H1 (cell line): ENCODE data around the gene ANKRD6. TPM values are rescaled to one million over a fixed set of nuclear protein-coding genes. Genes with fewer than 3 reads are reported as not detected.

Experiments
- CTCF ChIA-PET: fragments of 300-600 bp; sonication (Branson Sonifier 250); formaldehyde crosslinking; loops from one replicate; lab custom pipeline; 2021; ENCODE audit not compliant: partially characterized antibody; lab: Charles Lee
- POLR2A ChIA-PET: fragments of 300-600 bp; sonication (Branson Sonifier 250); formaldehyde crosslinking; loops from one replicate; lab custom pipeline; 2021; ENCODE audit warnings: inconsistent platforms; ENCODE audit not compliant: partially characterized antibody; lab: Charles Lee
- DNase-seq, 2 experiments: peaks; one replicate each; pipeline versions ENCODE4 v3.0.0 to v3.0.0-alpha.2; 2010 to 2022; ENCODE audit warnings: low spot score in 2 of 2, low read depth in 1 of 2, mixed read lengths in 1 of 2
- FAIRE-seq: peaks from 2 replicates; lab custom pipeline; 2011; peaks lifted over from hg19 to GRCh38; lab: Jason Lieb, UNC
- H2AFZ ChIP-seq: 2 replicates; pipeline ENCODE4 v1.8.1; 2012; ENCODE audit warnings: low read length, inconsistent platforms
- H2AK5ac ChIP-seq: 2 replicates; pipeline ENCODE4 v1.6.1; 2013; ENCODE audit warnings: low read depth, low read length
- H2BK120ac ChIP-seq: replicated peaks from 2 replicates; pipeline ENCODE3; 2013; ENCODE audit warnings: low read depth, low read length, inconsistent platforms
- H2BK12ac ChIP-seq: 2 replicates; pipeline ENCODE4 v1.6.1; 2013; ENCODE audit warnings: low read depth, low read length
- H2BK15ac ChIP-seq: 2 replicates; pipeline ENCODE4 v1.6.1; 2013; ENCODE audit warnings: low read length
- H2BK20ac ChIP-seq: 2 replicates; pipeline ENCODE4 v1.6.1; 2013; ENCODE audit warnings: low read length
- H2BK5ac ChIP-seq: 2 replicates; pipeline ENCODE4 v1.6.1; 2013; ENCODE audit warnings: low read depth, low read length
- H3K14ac ChIP-seq: 2 replicates; pipeline ENCODE4 v1.6.1; 2013; ENCODE audit warnings: inconsistent platforms; ENCODE audit not compliant: insufficient read length
- H3K18ac ChIP-seq: 2 replicates; pipeline ENCODE4 v1.6.1; 2013; ENCODE audit warnings: low read length; ENCODE audit errors: extremely low read depth
- H3K23ac ChIP-seq: 2 replicates; pipeline ENCODE4 v1.6.1; 2013; ENCODE audit warnings: inconsistent platforms; ENCODE audit not compliant: insufficient read length
- H3K23me2 ChIP-seq: 2 replicates; pipeline ENCODE4 v1.6.1; 2013; ENCODE audit warnings: low read depth, low read length
- H3K27ac ChIP-seq: 2 replicates; pipeline ENCODE4 v1.6.1; 2011; ENCODE audit warnings: low read depth, low read length, inconsistent platforms
- H3K27me3 ChIP-seq, 4 experiments: replicated peaks in 1 of 4; 1 replicate in 1 of 4; 2 replicates in 3 of 4; pipeline versions ENCODE4 v1.6.1 to v1.8.1; 2011 to 2013; ENCODE audit warnings: low read length in 3 of 4, mild to moderate bottlenecking in 3 of 4, inconsistent platforms in 2 of 4, mixed read lengths in 2 of 4, moderate library complexity in 1 of 4; ENCODE audit not compliant: control insufficient read depth in 3 of 4, insufficient read depth in 3 of 4; ENCODE audit errors: extremely low read depth in 1 of 4
- H3K36me3 ChIP-seq, 4 experiments: 2 replicates each; pipeline versions ENCODE4 v1.6.1 to v1.8.1; 2011 to 2013; ENCODE audit warnings: mild to moderate bottlenecking in 4 of 4, low read length in 3 of 4, moderate library complexity in 2 of 4, control low read depth in 1 of 4, inconsistent platforms in 1 of 4; ENCODE audit not compliant: insufficient read depth in 4 of 4, control insufficient read depth in 2 of 4
- H3K4ac ChIP-seq: replicated peaks from 2 replicates; pipeline ENCODE3; 2013; ENCODE audit warnings: low read length, low read depth, mixed read lengths, inconsistent platforms; ENCODE audit not compliant: insufficient read length
- H3K4me1 ChIP-seq, 4 experiments: replicated peaks in 1 of 4; 1 replicate in 1 of 4; 2 replicates in 3 of 4; pipeline versions ENCODE4 v1.6.1 to v1.8.1; 2011 to 2013; ENCODE audit warnings: low read length in 3 of 4, inconsistent platforms in 2 of 4, mixed read lengths in 1 of 4; ENCODE audit not compliant: insufficient read depth in 4 of 4, control insufficient read depth in 3 of 4
- H3K4me2 ChIP-seq, 2 experiments: 2 replicates each; pipeline versions ENCODE4 v1.6.1 to v1.8.1; 2011 to 2013; ENCODE audit warnings: low read depth in 2 of 2, low read length in 2 of 2, control low read depth in 1 of 2, inconsistent platforms in 1 of 2, mild to moderate bottlenecking in 1 of 2; ENCODE audit not compliant: insufficient read depth in 1 of 2
- H3K4me3 ChIP-seq, 4 experiments: fragments of 200-600, 300-600 bp in 1 of 4; sonication (generic), shearing (Covaris generic), sonication (Bioruptor Twin) in 1 of 4; 2 replicates each; pipeline versions ENCODE4 v1.5.1 to v1.8.1; 2011 to 2016; ENCODE audit warnings: low read length in 4 of 4, low read depth in 3 of 4, control low read depth in 2 of 4, inconsistent platforms in 2 of 4, mild to moderate bottlenecking in 2 of 4, mixed read lengths in 1 of 4, moderate library complexity in 1 of 4; ENCODE audit not compliant: insufficient read depth in 2 of 4; ENCODE audit errors: extremely low read depth in 1 of 4
- H3K56ac ChIP-seq: replicated peaks from 2 replicates; pipeline ENCODE3; 2013; ENCODE audit warnings: low read depth, mild to moderate bottlenecking, mixed read lengths, low read length, inconsistent platforms; ENCODE audit not compliant: insufficient read length
- H3K79me1 ChIP-seq: 2 replicates; pipeline ENCODE4 v1.6.1; 2013; ENCODE audit warnings: low read depth, low read length, control low read depth
- H3K79me2 ChIP-seq, 2 experiments: 2 replicates each; pipeline versions ENCODE4 v1.6.1 to v1.8.1; 2012 to 2013; ENCODE audit warnings: low read length in 2 of 2, mild to moderate bottlenecking in 2 of 2, inconsistent platforms in 1 of 2; ENCODE audit not compliant: insufficient read depth in 2 of 2, control insufficient read depth in 1 of 2
- H3K9ac ChIP-seq, 4 experiments: replicated peaks in 1 of 4; 1 replicate in 1 of 4; 2 replicates in 3 of 4; pipeline versions ENCODE4 v1.6.1 to v1.8.1; 2011 to 2013; ENCODE audit warnings: low read depth in 3 of 4, low read length in 3 of 4, control low read depth in 2 of 4, mild to moderate bottlenecking in 2 of 4, moderate library complexity in 2 of 4, inconsistent platforms in 1 of 4; ENCODE audit errors: extremely low read depth in 1 of 4
- H3K9me3 ChIP-seq, 2 experiments: 2 replicates each; pipeline versions ENCODE4 v1.6.1 to v1.8.1; 2012 to 2013; ENCODE audit warnings: mild to moderate bottlenecking in 2 of 2, moderate library complexity in 2 of 2, control low read depth in 1 of 2, inconsistent platforms in 1 of 2, low read depth in 1 of 2, low read length in 1 of 2, mixed read lengths in 1 of 2; ENCODE audit not compliant: insufficient read depth in 2 of 2
- H4K20me1 ChIP-seq, 2 experiments: replicated peaks in 1 of 2; 2 replicates each; pipeline versions ENCODE3 to v1.8.1; 2011 to 2013; ENCODE audit warnings: inconsistent platforms in 2 of 2, low read length in 2 of 2, mild to moderate bottlenecking in 1 of 2; ENCODE audit not compliant: insufficient read depth in 2 of 2, control insufficient read depth in 1 of 2
- H4K5ac ChIP-seq: 2 replicates; pipeline ENCODE4 v1.6.1; 2013; ENCODE audit warnings: low read length, low read depth, mixed read lengths, inconsistent platforms; ENCODE audit not compliant: insufficient read length
- H4K8ac ChIP-seq: 2 replicates; pipeline ENCODE4 v1.8.0; 2013; ENCODE audit warnings: mild to moderate bottlenecking, moderate library complexity, low read length, inconsistent platforms; ENCODE audit not compliant: insufficient read depth; ENCODE audit errors: extremely low read depth
- H4K91ac ChIP-seq: replicated peaks from 2 replicates; pipeline ENCODE3; 2013; ENCODE audit warnings: low read length, mixed read lengths, inconsistent platforms; ENCODE audit not compliant: insufficient read length
- ASH2L ChIP-seq: fragments of 200-600, 300-600 bp; sonication (generic); IDR thresholded peaks from one replicate; pipeline ENCODE4 v1.7.1; 2017; ENCODE audit warnings: low read length
- CBX5 ChIP-seq: fragments of 300-800, 300-1000 bp; sonication (generic); IDR thresholded peaks from 2 replicates; pipeline ENCODE4 v1.7.1; 2016; ENCODE audit warnings: antibody characterized with exemption, low read length, low read depth
- CBX8 ChIP-seq: fragments of 300-800, 300-1000 bp; sonication (generic); IDR thresholded peaks from 2 replicates; pipeline ENCODE4 v1.7.1; 2016; ENCODE audit warnings: low read depth, low read length, borderline replicate concordance
- EP300 ChIP-seq, 2 experiments: IDR thresholded peaks; 1 replicate in 1 of 2; 2 replicates in 1 of 2; pipeline ENCODE4 v1.6.1; 2011 to 2012; ENCODE audit warnings: low read depth in 2 of 2, low read length in 2 of 2, mild to moderate bottlenecking in 2 of 2, borderline replicate concordance in 1 of 2, inconsistent platforms in 1 of 2, moderate library complexity in 1 of 2
- HDAC2 ChIP-seq, 2 experiments: fragments of 300-600 bp in 1 of 2; sonication (generic) in 1 of 2; IDR thresholded peaks; 2 replicates each; pipeline ENCODE4 v1.6.1; 2011 to 2012; ENCODE audit warnings: low read depth in 2 of 2, low read length in 2 of 2, mild to moderate bottlenecking in 2 of 2, moderate library complexity in 2 of 2, borderline replicate concordance in 1 of 2, inconsistent platforms in 1 of 2
- JUN ChIP-seq: IDR thresholded peaks from 2 replicates; pipeline ENCODE4 v1.6.1; 2011; ENCODE audit warnings: low read depth, mild to moderate bottlenecking, improper control_type of control experiment, low read length
- KDM4A ChIP-seq: IDR thresholded peaks from one replicate; pipeline ENCODE4 v1.7.1; 2012; ENCODE audit warnings: low read depth, mild to moderate bottlenecking, moderate library complexity, low read length, inconsistent platforms; ENCODE audit not compliant: severe bottlenecking
- MAFK ChIP-seq: IDR thresholded peaks from 2 replicates; pipeline ENCODE4 v1.6.1; 2012; ENCODE audit warnings: low read depth, mild to moderate bottlenecking, improper control_type of control experiment, low read length
- RAD21 ChIP-seq, 2 experiments: IDR thresholded peaks in 1 of 2; conservative IDR thresholded peaks in 1 of 2; 2 replicates each; pipeline ENCODE4 v1.6.1; 2011; ENCODE audit warnings: low read depth in 2 of 2, low read length in 2 of 2, improper control_type of control experiment in 1 of 2, inconsistent platforms in 1 of 2, mild to moderate bottlenecking in 1 of 2, moderate library complexity in 1 of 2
- RBBP5 ChIP-seq: IDR thresholded peaks from 2 replicates; pipeline ENCODE4 v1.7.1; 2012; ENCODE audit warnings: low read depth, mild to moderate bottlenecking, inconsistent platforms, low read length, moderate library complexity, borderline replicate concordance
- TAF1 ChIP-seq: IDR thresholded peaks from 2 replicates; pipeline ENCODE4 v1.6.1; 2011; ENCODE audit warnings: mild to moderate bottlenecking, low read depth, low read length
- TEAD4 ChIP-seq: IDR thresholded peaks from 2 replicates; pipeline ENCODE4 v1.6.1; 2012; ENCODE audit warnings: low read depth, low read length, inconsistent platforms, mixed read lengths
- WGBS, 2 experiments: shearing (Covaris generic) in 1 of 2; methylation state at CpG; one replicate each; pipeline versions ENCODE4 v1.1.6 to v1.1.7; 2013 to 2015; ENCODE audit warnings: low lambda C conversion rate in 2 of 2, mixed read lengths in 2 of 2, inconsistent platforms in 1 of 2, low coverage in 1 of 2, missing lambda C conversion rate in 1 of 2; ENCODE audit not compliant: insufficient replicate concordance in 2 of 2, insufficient coverage in 1 of 2, insufficient read length in 1 of 2; ENCODE audit errors: extremely low coverage in 1 of 2, missing lambda C conversion rate in 1 of 2; 5-methylcytosine and 5-hydroxymethylcytosine counted together
- polyA plus RNA-seq, 7 experiments: library from polyadenylated mRNA; depleted of rRNA in 3 of 7; stranded (reverse) in 5 of 7; unstranded in 2 of 7; fragments of >200 nt in 5 of 7; fragments of 200-250 nt in 2 of 7; gene quantifications; 1 replicate in 5 of 7; 2 replicates in 1 of 7; 4 replicates in 1 of 7; pipeline versions ENCODE4 v1.2.1 to v1.2.3, GENCODE V29; 2011 to 2013; ENCODE audit warnings: missing spikeins in 2 of 7, mixed read lengths in 2 of 7
- total RNA-seq: library from RNA; stranded (reverse); fragmentation: NEBNext Ultra II Directional; extraction: Animal tissue kit (Norgen Biotek cat#: 25700); gene quantifications from 2 replicates; pipeline ENCODE4 v1.2.1, GENCODE V29; 2021

The ANKRD6 gene
- total and polyA plus RNA-seq, 2 of the 8 experiments (the other 6 are each of a cell fraction or from before 2014, with no cell fraction given): 5.9 to 12.8 TPM

- CTCF ChIA-PET: interaction anchor here (0.8 to 1.4 kb wide), 3 partner anchors 12 to 21 kb away, joined by 3 read pairs; no protein-coding TSS in a partner anchor
- no peak for TF ChIP-seq RBBP5
- no peak for TF ChIP-seq RAD21 (IDR thresholded peaks at IDR 0.05 in 1 of 2, conservative IDR thresholded peaks at IDR 0.05 in 1 of 2; ENCODE audit: low read depth in 2 of 2, low read length in 2 of 2)
- no peak for TF ChIP-seq HDAC2 (IDR thresholded peaks at IDR 0.05; ENCODE audit: borderline replicate concordance in 1 of 2, low read depth in 2 of 2, low read length in 2 of 2)
- no peak for TF ChIP-seq KDM4A
- no peak for TF ChIP-seq EP300 (IDR thresholded peaks at IDR 0.05; ENCODE audit: borderline replicate concordance in 1 of 2, low read depth in 2 of 2, low read length in 2 of 2)
- TF ChIP-seq MAFK: no peak
- TF ChIP-seq CBX8: no peak
- no peak for TF ChIP-seq ASH2L
- no peak for TF ChIP-seq TAF1
- no peak for TF ChIP-seq TEAD4
- no peak for TF ChIP-seq JUN
- no peak for TF ChIP-seq CBX5
Observed at GRCh38 chr6:89563866-89564265, 130.9 kb downstream of the ANKRD6 start.

More at GRCh38 chr6:89563866-89564265, 130.9 kb downstream of the ANKRD6 start:
- no peaks in the 10 kb centered on the region for H3K27me3 ChIP-seq
- DNase-seq: no peak
- no peak overlapping the region for H2AFZ ChIP-seq
- no peak overlapping the region for H2BK12ac ChIP-seq
- H3K18ac ChIP-seq: no peak overlapping the region
- H3K14ac ChIP-seq: no peak overlapping the region
- H2BK120ac ChIP-seq: no peak overlapping the region
- no peaks in the 10 kb centered on the region for H3K36me3 ChIP-seq
- H3K4me3 ChIP-seq: no peak overlapping the region
- POLR2A ChIA-PET: no interaction called here
- no peak overlapping the region for H3K23ac ChIP-seq
- 92% methylated on average over 1 of the region's 1 CpG; no CpG with 5 or more reads in 1 of the 2 experiments for WGBS, 2 experiments
- H3K9ac ChIP-seq: no peak overlapping the region
- H3K56ac ChIP-seq: no peak overlapping the region
- no peak overlapping the region for H2BK15ac ChIP-seq
- no peak overlapping the region for H3K4me2 ChIP-seq
- H3K4me1 ChIP-seq: peaks cover 0 to 12% (median 4%) of the 10 kb centered on the region in 4 experiments; a peak in 3 of 7 replicates
- H2BK5ac ChIP-seq: no peak overlapping the region
- H4K8ac ChIP-seq: no peak overlapping the region
- H3K79me2 ChIP-seq: no peaks in the 10 kb centered on the region
- H2BK20ac ChIP-seq: no peak overlapping the region
- H3K4ac ChIP-seq: no peak overlapping the region
- no peaks in the 10 kb centered on the region for H3K23me2 ChIP-seq
- FAIRE-seq: no peak
- H3K9me3 ChIP-seq: no peaks in the 10 kb centered on the region
- H4K91ac ChIP-seq: no peak overlapping the region
- H3K79me1 ChIP-seq: no peaks in the 10 kb centered on the region
- H4K20me1 ChIP-seq: no peaks in the 10 kb centered on the region
- no peak overlapping the region for H3K27ac ChIP-seq
- no peak overlapping the region for H4K5ac ChIP-seq
- H2AK5ac ChIP-seq: no peak overlapping the region
